HG02938 (cell line): Measurements from ENCODE around the gene OR10A6.

Source experiments
- ATAC-seq: cut with Tn5 transposase; IDR thresholded peaks from one replicate; pipeline ENCODE4 v1.9.1; 2021; ENCODE audit warnings: mild to moderate bottlenecking, moderate library complexity; ENCODE audit not compliant: unreplicated experiment

Gene OR10A6

DNA sequence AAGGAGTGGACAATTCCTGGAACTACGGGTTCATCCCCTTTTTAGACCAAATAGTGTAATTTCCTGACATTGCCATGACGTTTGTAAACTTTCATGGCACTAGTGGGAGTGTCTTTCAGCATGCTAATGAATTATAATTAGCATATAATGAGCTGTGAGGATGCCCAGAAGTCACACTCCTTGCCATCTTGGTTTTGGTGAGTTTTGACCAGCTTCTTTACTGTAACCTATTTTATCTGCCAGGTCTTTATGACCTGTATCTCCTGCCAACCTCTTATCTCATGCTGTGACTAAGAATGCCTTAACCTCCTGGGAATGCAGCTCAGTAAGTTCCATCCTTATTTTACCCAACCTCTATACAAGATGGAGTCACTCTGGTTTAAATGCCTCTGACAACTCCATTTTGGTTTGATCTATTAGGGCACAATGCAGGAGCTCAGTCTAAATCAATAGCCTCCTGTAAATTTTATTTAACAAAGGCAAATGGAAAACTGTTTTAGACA is 20.7 kb downstream of the OR10A6 start:
- ATAC-seq: no peak

DNA sequence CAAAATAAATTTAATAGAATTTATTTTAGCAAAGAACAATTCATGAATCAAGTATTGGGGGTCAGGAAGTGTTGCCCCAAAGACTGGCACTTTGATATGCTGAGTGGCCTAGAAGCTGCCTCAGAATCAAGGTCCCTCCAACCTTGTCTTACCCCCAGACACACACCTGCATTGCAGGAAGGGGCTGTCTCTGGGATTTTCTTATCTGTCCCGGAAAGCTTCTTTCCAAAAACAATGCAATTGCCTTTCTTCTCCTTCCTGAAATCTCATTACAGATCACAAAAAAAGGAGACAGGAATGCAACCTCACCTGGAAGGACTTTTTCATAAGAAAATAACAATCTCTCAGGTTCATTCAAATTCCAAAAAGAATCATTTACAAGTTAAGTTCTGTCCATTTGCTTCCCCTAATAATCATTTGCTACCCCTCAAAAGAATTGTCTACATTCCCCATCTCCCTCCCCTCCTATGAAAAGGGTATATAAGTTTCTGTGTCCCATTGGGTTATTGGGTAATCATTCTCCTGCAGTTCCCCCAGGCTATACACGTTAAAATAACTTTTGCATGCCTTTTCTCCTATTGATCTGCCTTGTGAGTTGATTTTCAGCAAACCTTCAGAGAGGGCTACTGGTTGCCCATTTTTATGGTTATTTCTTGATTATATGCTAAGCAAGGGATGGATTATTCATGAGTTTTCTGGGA is 21.3 kb downstream of the OR10A6 start:
- no peak for ATAC-seq

DNA sequence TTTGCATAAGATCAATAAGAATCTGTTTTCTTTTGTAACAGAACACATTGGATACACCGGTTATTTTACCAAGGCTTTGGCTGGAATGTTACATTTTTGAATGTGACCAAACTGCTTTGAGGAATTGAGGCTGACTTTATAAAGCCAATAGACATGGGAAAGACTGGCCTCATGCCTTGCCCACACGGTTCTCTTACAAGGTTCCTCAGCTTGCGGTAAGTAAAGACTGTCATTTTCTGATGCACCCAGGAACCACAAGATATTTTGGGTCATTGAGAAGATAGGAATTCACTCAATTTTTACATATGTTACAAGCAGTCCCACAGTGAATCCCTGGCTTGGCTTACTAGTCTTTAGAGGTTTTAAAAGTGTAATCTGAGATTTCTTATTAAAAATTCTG is 23.9 kb downstream of the OR10A6 start:
- no peak for ATAC-seq

DNA sequence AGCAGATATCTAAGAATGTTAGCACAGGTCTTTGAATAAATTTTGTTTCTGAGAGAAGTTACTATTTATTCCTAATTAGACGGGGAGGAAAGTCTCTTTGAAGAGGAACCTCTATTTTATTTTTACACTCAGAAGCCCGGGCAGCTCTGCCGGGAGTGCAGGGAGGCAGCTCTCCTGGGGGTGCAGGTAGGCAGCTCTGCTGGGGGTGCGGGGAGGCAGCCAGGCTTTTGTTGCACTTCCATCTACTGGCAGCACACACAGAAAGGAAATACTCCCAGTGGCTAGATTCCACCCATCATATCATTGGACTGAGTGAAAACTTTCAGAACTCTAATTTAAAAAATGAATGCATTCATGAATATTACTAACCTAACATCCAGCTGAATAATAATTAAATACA is 24.6 kb downstream of the OR10A6 start:
- ATAC-seq: no peak

DNA sequence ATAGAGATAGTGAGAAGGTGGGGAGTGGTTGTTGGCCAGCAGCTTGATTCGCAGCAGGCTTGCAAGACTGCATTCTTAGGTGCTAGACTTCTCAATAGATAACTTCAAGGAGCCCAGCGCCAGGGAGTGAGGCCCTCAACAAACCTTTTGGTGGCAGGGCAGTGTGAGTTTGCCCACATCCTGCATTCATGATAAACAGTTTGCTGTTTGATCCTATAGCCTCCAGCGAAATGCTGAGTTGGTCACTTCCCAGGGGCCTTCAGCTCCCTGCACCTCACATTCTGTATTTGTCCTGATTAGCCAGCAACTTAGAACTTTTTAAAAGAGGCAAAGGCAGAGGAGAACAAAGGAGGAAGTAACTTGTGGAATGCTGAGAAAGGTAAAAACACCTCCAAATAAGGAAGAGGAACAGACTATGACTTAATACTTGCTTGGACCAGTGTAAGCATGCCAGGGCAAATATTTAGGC is 25.1 kb downstream of the OR10A6 start:
- no peak for ATAC-seq

GRCh38 chr11:7905549-7905948 is 25.5 kb downstream of the OR10A6 start:
- ATAC-seq: no peak

DNA sequence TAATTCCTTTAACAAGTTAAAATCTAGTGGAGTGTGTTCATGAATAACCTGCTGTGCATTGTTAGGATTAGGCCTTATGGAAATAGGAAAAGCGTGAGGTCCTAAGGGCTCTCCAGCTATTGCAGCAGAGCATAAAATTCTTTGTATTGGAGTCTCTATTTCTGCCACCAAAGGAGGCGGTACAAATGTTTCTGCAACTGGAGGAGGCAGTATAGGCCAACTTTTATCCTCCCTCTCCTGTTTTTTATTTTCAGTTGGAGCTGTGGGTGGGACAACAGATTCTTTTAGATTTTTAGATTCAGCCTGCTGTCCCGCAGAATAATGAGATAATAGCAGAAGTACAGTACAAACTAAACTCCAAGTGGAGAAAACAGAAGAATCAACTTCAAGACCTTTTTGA is 26.2 kb downstream of the OR10A6 start:
- ATAC-seq: no peak

DNA sequence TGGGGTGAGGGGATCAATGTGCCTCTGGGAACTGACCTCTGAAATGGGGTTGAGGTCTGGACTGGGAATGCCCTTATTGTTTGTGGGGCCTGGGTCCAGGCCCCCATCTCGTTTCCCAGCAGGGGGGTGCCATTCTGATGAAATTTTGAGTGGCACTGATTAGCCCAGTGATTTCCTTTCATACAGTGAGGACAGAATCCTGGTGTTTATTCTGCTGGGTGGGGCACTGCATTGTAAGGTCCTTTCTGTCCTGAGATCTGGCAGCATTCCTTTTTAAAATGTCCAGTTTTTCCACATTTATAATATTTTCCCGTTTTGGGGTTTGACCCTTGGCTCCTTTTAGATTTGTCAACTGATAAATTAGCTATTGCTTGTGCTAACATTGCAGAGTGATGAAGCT is 27.1 kb downstream of the OR10A6 start:
- ATAC-seq: no peak

DNA sequence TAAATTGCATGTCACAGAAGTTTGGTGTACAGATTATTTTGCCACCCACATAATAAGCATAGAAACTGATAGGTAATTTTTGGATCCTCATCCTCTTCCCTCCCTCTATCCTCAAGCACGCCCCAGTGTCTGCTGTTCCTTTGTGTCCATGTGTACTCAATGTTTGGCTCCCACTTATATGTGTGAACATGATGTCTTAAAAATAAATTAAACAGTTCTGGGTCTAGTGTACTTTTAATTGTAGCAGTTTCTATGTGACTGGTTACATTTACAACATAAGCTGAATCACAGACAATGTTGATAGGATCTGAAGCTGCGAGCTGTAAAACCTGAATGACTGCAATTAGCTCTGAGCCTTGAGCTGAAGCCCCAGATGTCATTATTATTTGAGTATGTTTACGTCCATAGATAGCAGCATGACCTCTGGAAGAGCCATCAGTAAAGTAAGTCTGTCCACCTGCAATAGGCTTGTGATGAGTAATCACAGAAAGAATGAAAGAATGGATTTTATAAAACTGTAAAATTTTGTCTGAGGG is 29.7 kb downstream of the OR10A6 start:
- no peak for ATAC-seq

DNA sequence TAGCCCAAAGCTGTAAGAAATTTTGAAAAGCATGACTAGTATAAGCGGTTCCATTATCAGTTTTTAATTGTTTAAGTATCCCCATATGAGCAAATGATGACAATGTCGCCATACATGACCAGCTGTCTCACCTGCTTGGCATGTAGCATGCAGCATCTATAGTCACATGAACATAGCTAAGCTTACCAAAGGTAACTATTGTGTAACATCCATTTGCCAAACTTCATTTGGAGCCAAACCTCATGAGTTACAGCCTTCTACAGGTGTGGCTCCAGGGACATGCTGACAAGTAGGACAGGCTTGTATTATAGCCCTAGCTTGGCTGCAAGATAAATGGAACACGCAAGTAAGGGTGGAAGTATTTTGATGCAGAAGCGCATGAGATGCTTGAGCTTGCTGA is 30.4 kb downstream of the OR10A6 start:
- no peak for ATAC-seq

DNA sequence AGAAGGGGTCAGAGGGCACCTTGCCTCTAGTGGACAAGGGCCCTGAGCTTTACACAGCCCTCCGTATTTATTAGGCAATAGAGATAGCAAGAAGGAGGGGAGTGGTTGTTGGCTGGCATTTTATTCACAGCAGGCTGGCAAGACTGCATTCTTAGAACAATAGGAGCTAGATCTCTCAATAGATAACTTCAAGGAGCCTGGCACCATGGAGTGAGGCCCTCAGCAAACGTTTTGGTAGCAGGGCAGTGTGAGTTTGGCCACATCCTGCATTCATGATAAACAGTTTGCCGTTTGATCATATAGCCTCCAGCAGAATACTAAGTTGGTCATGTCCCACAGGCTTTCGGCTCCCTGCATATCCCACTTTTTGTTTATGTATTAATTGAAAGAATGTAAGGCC is 31.6 kb downstream of the OR10A6 start:
- no peak for ATAC-seq

DNA sequence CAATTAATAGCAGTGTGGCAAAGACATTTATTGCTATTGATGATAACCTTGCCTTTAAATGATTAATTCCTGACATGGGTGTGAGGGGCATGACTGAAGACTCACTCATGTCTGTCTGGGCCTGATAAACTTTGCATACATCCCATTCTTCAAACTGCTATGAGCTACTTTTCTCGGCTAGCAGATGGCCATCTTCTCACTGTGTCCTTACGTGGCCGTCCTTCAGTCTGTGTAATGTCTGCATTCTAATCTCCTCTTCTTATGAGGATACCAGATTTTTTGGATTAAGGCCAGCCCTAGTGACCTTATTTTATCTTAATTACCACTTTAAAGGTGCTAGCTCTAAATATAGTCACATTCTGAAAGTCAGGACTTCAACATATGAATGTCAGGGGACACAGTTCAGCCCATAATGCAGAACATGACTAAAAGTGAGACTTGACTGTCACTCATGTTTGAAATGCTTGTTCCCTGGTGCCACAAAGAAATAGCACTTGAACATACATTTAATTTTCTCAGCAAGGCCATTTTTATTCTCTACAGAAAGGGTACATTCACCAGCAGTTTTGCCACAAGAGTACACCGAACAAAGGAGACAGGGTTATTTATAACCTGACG is 32.3 kb downstream of the OR10A6 start:
- ATAC-seq: no peak

- no peak for ATAC-seq
These were observed 34.9 kb downstream of the OR10A6 start for GRCh38 chr11:7896009-7896785.

GRCh38 chr11:7894251-7894650 is 36.8 kb downstream of the OR10A6 start:
- no peak for ATAC-seq

- no peak for ATAC-seq
These were observed 37.3 kb downstream of the OR10A6 start for GRCh38 chr11:7893796-7894195.

GRCh38 chr11:7892840-7893254 is 38.2 kb downstream of the OR10A6 start:
- peak; percentile 58 for ATAC-seq

GRCh38 chr11:7892059-7892699 is 38.9 kb downstream of the OR10A6 start:
- peak; percentile 79 for ATAC-seq

GRCh38 chr11:7890417-7891172 is 40.5 kb downstream of the OR10A6 start:
- no peak for ATAC-seq

DNA sequence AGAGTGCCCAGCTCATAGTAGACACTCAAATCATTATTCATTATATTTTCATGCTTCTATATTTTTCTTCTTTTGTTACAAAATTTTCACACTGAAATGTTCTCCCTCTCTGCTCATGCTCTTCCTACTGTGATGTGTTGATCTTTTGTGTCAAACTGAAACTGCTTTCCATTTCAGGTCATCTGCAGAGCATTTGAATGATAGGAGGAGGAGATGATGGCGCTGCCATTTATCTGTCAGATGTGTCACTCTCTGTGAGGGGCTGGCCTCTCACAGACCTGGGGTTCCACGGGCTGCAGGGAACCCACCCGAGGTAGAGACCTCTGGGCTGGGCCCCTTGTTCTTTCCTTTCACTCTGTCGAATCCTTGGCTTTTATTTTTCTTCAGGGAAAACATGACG is 41.1 kb downstream of the OR10A6 start:
- no peak for ATAC-seq

DNA sequence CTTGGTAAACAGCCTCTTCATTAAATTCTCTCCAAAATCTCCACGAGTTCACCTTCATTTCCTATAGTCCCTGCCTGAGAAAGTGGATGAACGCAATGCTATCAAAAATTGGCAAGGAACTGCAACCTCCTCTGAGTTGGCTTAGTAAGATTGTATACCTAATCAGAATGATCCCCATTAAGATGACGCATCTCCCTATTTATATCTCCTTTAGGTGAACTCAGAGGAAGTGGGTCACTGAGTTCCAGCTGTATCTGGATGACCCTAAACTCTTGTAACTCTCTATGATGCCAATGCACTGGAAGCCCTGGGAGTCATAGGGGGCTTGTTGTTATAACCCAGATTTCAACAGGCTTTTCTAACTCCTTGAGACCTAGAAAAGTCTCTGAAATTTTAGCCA is 48.2 kb downstream of the OR10A6 start:
- ATAC-seq: no peak
